SK-N-DZ (cell line): Measurements from ENCODE around the gene HOXC10.
A peak's percentile ranks its signal among the peaks of the same experiment; 100 is the strongest.

Experiments
- DNase-seq: peaks from one replicate; pipeline ENCODE4 v3.0.0-alpha.2; 2015; ENCODE audit warnings: low spot score

Gene HOXC10

DNA sequence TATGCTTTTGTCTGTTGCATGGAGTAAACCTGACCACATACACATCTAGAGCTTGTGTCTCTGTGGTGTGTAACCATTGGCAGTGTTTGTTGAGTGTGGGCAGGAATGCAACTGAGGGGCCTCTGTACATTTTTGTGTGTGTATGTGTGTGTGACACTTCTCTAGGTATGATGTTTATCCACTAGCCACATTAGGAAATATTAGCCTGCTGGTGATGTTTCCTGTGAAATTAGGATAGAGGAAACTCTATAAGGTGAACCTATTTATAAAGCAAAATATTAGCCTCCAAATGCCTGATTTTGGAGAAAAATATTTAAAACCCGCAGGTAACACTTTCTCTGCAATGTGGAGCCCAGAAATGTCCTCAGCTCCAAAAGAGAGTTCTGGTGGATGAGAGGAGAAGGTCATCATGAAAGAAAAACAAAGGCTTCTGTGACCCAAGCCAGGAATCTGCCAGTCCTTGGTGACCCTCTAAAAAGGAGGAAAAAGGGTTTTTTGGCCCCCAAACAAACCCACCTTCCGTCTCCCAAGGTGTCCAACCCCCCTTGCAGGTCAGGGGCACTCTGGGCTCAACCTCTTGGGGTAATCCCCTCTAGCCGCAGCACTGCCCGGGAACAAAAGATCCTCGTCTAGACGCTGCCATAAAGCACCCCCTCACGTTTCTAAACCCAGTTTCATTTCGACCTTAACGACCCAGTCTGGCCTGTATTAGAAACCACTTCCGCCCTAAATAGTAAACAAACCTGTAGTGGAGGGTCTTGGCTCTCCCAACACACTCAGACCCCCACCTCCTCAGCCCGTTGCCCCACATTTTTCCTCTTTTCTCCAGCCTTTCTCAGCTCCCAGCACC lies 7.1 kb upstream of the HOXC10 start:
- DNase-seq = no peak

DNA sequence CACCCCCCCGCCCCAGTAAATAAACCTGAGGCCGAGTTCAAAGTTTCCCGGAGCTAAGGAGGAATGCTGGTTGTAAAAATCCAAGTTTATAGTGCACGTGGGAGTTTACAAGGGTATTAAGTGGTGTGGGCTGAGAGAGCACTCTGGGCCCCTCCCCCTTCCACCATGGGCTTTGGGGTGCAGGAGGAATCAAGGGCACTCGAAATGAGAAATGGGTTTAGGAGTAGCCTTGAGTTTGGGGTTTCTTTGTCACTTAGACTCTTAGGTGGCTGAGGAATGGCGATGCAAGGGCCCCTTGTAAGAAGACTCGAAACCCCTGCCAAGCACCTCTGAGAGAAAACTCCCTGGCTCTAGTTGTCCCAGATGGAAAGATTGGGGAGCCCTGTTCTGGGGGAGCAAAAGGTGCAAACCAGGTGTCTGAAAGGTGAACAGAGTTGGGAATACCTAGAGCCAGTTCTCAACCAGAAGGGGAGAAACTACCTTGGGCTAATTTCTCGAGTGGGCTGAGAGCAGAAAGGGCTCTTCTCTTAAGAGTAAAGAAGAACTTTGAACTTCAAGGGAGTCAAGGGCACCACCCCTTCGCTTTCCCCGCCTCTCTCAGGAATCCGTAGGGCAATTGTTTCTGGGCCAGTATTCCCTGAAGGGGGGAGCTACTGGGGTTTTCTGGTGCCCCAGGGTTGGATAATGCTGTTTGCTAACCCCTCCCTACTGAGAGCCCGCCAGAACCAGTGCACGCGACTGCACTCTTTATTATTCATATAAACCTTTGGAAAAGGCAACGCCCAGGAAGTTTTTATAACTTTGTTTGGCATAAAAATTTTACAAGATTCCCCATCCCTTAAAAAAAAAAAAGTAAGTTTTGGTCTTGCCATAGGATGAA lies 6.2 kb upstream of the HOXC10 start:
- no peak for DNase-seq

- no peak for DNase-seq
These were observed 4.7 kb upstream of the HOXC10 start for GRCh38 chr12:53980104-53980801.

GRCh38 chr12:53980802-53981496 lies 4.0 kb upstream of the HOXC10 start:
- no peak for DNase-seq

DNA sequence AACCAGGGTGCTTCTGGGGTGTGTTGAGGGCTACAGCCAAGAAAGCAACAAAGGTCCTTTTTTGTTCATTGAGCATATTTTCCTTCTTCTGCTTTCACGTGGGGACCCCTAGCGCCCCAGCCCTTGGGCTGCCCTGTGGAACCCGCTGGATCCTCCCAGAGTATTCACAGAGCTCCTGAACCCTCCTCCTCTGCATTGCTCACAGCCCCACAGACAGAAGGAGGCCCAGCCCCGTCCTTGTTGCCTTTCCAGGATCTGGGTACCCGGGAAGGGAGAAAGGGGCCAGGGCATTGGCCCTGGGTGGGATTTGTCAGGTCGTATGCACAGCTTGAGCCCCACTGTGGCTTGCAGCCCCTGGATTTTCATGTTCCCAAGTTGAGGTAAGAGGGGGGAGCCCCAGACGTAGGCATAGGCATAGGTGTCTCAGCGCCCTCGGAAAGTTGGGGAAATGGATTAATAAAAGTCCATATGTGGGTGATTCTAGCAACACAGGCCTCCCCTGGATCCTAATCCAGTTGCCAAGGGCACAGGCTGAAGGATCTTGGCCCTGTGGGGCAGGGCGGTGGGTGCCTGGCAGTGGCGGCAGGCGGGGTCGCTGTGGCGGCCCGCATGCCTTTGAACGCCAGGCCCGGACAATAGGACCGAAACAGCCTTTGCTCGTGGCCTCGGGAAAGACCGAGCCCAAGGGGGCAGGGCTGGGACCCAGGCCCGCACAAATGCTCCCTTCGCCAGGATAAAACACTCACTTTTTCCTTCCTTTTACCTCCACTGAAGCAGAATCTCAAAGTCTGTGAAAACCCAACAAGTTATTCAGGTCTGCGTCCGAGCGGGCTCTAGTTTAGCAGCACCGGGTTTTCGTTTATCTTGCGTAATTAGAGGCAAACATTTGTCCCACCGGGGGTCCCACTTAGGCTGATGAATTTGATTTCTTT lies 3.0 kb upstream of the HOXC10 start:
- DNase-seq = no peak

DNA sequence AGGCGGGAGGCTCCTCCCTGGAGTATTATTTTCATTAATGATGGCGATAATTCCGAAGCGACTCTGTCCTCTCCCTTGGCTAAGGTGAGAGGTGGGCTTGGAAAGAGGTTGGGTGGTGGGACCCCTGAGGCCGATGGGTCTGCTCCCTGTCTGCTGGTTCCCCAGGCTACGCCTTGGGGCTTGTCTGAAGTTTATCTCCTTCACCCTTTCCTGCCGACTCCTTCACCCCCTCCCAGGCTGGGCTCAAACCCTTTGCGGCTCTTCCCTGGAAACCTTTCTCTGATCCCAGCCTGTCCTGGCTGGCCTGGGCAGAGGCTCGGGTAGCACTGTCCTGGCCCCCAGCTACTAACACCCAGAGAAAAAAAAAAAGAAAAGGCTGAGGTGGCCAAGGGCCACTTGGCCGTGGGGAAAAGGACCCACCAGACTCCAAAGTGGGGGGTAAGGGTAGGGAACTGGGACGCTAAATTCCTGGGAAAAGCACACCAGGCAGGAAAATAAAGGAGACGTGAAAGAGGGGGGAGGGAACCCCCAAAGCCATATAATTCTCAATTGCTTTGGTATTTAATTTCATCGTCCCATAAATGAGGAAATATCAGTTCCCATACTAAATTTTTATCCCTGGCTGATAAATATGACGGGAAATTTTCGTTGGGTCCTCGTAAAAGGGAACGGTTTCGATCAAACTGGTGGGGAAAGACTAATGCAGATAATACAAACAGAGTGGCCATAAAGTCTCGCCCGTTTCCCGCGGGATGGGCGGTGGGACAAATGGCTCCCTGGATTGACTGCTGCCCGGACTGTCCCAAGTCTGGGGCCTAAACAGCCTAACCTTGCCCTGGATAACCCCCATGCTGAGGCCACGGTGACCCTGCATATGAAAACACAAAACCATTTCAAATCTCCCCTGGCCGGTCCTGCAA lies 2.0 kb upstream of the HOXC10 start:
- no peak for DNase-seq

GRCh38 chr12:53983568-53983949 lies 1.4 kb upstream of the HOXC10 start:
- no peak for DNase-seq

GRCh38 chr12:53983950-53984572 lies 885 bp upstream of the HOXC10 start:
- no peak for DNase-seq

DNA sequence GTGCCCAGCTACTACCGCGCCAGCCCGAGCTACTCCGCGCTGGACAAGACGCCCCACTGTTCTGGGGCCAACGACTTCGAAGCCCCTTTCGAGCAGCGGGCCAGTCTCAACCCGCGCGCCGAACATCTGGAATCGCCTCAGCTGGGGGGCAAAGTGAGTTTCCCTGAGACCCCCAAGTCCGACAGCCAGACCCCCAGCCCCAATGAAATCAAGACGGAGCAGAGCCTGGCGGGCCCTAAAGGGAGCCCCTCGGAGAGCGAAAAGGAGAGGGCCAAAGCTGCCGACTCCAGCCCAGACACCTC lies 697 bp downstream of the HOXC10 start:
- no peak for DNase-seq

- no peak for DNase-seq
These were observed 1.2 kb downstream of the HOXC10 start for GRCh38 chr12:53985994-53986685.

DNA sequence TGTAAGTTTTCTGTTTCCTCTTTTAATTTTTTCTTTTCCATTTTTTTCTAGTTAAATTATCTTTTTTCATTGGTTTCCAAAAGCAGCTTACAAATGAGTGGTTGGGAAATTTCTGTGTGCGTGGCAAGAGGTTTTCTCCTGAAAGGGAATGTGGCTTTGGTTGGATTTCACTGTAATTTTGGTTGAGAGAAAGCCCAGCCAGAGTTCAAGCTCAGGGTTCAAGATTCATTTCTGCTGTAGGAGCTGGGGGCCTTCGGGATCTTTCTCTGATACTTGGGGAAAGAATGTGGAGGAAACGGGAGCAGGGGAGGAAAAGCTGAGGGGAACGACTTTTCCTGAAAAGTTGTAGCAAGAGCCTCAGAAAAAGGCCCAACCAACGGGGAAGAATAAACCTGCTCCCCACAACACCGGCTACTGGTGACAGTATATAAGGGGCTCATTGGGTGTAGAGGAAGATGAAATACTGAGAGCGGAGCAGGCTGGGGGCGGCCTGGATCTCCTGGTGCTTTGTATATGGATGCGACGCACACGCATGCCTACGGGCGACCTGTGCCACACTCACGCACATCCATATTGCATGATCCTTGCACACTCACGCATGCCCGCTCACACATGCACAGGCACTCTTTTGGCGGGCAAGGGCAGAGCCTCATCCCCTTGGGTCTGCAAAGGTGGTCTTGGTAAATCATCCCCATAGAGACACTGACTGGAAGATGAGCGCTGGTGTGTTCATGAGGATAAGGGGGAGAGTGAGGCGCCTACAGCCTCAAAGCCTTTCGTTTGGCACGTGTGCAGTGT lies 1.9 kb downstream of the HOXC10 start:
- DNase-seq = no peak

DNA sequence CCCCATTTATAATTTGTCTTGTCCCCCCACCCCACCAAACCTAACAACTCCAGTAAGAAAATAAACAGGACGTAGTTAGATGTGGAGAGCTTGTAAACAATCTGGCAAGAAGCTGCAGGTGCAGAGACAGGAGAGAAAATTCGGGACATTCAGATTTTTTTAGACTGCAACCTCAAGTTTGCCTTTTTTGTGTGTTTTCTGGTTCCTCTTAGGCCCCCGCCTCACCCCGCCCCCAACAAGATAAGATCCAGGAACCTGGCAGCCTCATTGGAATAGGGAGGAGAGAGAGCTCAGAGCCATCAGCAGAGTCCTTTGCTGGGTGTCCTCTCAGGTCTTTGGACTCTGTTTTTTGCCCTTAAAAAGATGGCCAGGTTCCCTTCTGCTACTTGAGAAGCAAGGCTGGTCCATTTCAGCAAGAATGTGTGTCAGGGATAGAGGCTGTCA lies 2.9 kb downstream of the HOXC10 start:
- no peak for DNase-seq

DNA sequence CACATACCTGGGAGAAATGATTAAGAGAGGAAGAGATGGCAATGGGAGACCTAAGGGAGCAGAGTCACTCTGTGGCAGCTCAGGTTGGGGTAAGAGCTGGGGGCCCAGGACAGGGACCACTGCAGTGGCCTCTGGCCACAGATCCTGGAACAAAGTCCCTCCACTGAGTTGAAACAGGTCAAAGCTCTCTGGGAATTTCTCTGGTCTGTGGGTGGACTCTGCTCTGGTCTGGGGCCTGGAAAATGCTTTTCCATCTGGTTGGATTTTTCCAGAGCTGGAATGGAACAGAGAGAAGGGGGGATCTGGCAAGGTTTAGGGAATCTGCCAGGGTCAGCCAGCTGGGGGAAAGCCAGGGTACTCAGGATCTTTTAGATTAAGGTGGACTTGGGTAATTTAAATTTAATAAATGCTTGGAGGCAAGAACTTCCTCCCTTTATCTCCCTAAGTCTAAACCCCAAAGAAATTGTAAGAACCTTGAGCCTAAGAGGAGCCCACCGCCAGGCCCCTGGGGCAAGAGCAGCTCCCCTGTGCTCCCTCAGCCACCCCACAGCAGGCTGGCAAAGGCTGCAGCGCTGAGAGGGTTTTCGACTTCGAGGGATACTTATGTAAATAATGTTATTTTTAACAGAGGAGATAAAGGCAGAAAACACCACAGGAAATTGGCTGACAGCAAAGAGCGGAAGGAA lies 3.7 kb downstream of the HOXC10 start:
- DNase-seq = no peak

- peak; percentile 49 for DNase-seq
These were observed 4.5 kb downstream of the HOXC10 start for GRCh38 chr12:53989227-53990113.

- DNase-seq = no peak
These were observed 5.5 kb downstream of the HOXC10 start for GRCh38 chr12:53990311-53991076.
